Activated CD8-positive, alpha-beta T cell treated with anti-CD3 and anti-CD28 coated beads for 36 hours (primary cell): Measurements from ENCODE around the gene NEURL1. TPM values are rescaled to one million over a fixed set of nuclear protein-coding genes. Genes with fewer than 3 reads are reported as not detected.

ENCODE experiments used
- ATAC-seq: fragments of 200-7000 bp; cut with Tn5 transposase; one replicate; pipeline ENCODE4 v1.10.0; 2021; ENCODE audit warnings: mild to moderate bottlenecking, moderate library complexity
- CTCF ChIA-PET: fragments of 350-600 bp; sonication (Branson Sonifier 250); formaldehyde crosslinking; loops from one replicate; lab custom pipeline; 2021; ENCODE audit warnings: antibody characterized with exemption; lab: Charles Lee
- POLR2A ChIA-PET: fragments of 350-600 bp; sonication (Branson Sonifier 250); formaldehyde crosslinking; loops from one replicate; lab custom pipeline; 2021; ENCODE audit warnings: antibody characterized with exemption; lab: Charles Lee
- DNase-seq: peaks from one replicate; pipeline ENCODE4 v3.0.0-alpha.2; 2020
- H3K27ac Mint-ChIP-seq: one replicate; pipeline ENCODE4 v1.8.0; 2021; ENCODE audit warnings: mild to moderate bottlenecking, mixed read lengths
- H3K27me3 Mint-ChIP-seq: one replicate; pipeline ENCODE4 v1.8.0; 2021; ENCODE audit warnings: mixed read lengths
- H3K36me3 Mint-ChIP-seq: one replicate; pipeline ENCODE4 v1.8.0; 2021; ENCODE audit warnings: low read depth, mixed read lengths
- H3K4me1 Mint-ChIP-seq: one replicate; pipeline ENCODE4 v1.8.0; 2021; ENCODE audit warnings: low read depth, mixed read lengths
- H3K4me3 Mint-ChIP-seq: one replicate; pipeline ENCODE4 v1.8.0; 2021; ENCODE audit warnings: mild to moderate bottlenecking, moderate library complexity, mixed read lengths
- H3K9me3 Mint-ChIP-seq: one replicate; pipeline ENCODE4 v1.8.0; 2021; ENCODE audit warnings: mixed read lengths
- intact Hi-C: fragments of 100-400 bp; cut with micrococcal nuclease; formaldehyde crosslinking; loops from one replicate; pipeline ENCODE4 v1.10.0; 2022
- total RNA-seq, 2 experiments: library from RNA; stranded (reverse); gene quantifications; one replicate each; pipeline ENCODE4 v1.2.3, GENCODE V29; 2021
- TF ChIP-seq, protein P1 (sequence below): fragments of 200-600 bp; IDR thresholded peaks from one replicate; pipeline ENCODE4 v1.8.0; 2022; ENCODE audit warnings: antibody characterized with exemption, mild to moderate bottlenecking

NEURL1 gene
- total RNA-seq, 2 experiments from 2014 or later, result 1.7 to 1.9 TPM

DNA sequence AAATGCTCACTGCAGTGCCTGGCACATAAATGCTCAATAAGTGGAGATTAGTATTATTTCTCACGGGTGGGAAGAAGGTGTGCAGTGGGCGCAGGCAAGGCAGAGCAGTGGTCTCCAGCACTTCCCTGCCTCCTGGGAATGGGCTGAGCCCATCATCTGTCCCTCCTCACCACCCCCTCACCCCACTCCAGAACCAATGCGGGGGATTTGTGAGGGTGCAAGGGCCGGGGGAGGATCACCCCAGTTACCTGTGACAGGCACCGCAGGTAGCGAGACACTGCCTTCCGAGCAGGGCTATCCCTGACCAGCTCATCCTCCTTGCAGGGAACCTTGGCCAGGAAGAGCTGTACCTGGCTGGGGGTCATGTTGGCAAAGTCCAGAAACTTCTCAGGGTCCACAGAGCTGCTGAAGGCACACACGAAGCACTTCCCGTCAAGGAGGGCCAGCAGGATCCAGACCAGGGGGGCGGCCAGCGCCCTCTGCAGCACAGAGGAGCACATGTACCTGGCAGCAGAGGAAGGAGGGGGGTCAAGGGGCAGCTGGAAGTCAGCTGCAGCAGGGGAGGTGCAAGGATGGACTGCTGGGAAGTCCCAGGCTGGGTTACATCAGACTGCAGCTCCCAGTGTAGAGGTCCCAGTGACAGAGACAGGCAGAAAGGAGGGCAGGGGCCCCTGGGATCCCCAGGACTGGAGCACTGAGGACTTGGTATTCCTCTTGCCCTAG is 17.3 kb upstream of the NEURL1 start:
- ATAC-seq (peak; percentile 61), DNase-seq (peak; percentile 53)
- Mint-ChIP-seq H3K36me3 (no peaks in the 10 kb centered on the region), H3K27me3 (no peaks in the 10 kb centered on the region), H3K9me3 (no peaks in the 10 kb centered on the region), H3K27ac (no peak overlapping the region), H3K4me1 (peaks cover 7% of the 10 kb centered on the region), H3K4me3 (no peak overlapping the region)
- CTCF ChIA-PET, result interaction anchor here (0.6 to 7.0 kb wide), 10 partner anchors 8 to 58 kb away, joined by 3 to 42 read pairs (median 3); no protein-coding TSS in a partner anchor
- intact Hi-C loops, result no loop called here
- TF ChIP-seq, protein P1, sequence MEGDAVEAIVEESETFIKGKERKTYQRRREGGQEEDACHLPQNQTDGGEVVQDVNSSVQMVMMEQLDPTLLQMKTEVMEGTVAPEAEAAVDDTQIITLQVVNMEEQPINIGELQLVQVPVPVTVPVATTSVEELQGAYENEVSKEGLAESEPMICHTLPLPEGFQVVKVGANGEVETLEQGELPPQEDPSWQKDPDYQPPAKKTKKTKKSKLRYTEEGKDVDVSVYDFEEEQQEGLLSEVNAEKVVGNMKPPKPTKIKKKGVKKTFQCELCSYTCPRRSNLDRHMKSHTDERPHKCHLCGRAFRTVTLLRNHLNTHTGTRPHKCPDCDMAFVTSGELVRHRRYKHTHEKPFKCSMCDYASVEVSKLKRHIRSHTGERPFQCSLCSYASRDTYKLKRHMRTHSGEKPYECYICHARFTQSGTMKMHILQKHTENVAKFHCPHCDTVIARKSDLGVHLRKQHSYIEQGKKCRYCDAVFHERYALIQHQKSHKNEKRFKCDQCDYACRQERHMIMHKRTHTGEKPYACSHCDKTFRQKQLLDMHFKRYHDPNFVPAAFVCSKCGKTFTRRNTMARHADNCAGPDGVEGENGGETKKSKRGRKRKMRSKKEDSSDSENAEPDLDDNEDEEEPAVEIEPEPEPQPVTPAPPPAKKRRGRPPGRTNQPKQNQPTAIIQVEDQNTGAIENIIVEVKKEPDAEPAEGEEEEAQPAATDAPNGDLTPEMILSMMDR, result peak; percentile 49
- POLR2A ChIA-PET, result interaction anchor here (1.0 kb wide), 1 partner anchor 16 kb away, joined by 3 read pairs; no protein-coding TSS in a partner anchor

DNA sequence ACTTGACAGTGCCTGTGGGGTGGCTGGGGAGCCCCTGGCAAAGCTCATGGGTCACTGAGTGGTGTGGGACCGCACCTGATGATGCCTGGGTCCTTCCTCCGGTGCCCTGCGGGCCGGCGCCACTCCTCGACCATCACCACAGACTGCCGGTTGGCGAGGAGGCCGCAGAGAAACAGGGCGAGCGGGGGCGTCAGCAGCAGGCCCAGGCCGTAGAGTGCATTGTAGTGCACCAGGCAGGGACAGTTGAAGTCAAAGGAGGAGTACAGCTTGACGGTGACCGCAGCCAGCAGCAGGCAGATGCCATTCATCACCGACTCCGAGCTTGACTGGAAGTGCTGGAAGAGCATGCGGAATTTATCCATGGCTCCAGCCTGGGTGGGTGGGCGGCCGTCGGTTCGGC is 14.8 kb upstream of the NEURL1 start:
- no peak overlapping the region for H3K27ac Mint-ChIP-seq
- H3K9me3 Mint-ChIP-seq, result no peaks in the 10 kb centered on the region
- TF ChIP-seq, protein P1, result no peak
- H3K27me3 Mint-ChIP-seq, result no peaks in the 10 kb centered on the region
- ATAC-seq (no peak), DNase-seq (no peak)
- no peaks in the 10 kb centered on the region for H3K36me3 Mint-ChIP-seq
- H3K4me1 Mint-ChIP-seq, result peaks cover 4% of the 10 kb centered on the region
- intact Hi-C loops, result no loop called here
- no peak overlapping the region for H3K4me3 Mint-ChIP-seq
- POLR2A ChIA-PET, result no interaction called here
- CTCF ChIA-PET, result interaction anchor here (1.3 to 1.7 kb wide), 2 partner anchors 10 to 83 kb away, joined by 3 to 4 read pairs; partner anchors contain the start of genes ATP5MK and PDCD11

DNA sequence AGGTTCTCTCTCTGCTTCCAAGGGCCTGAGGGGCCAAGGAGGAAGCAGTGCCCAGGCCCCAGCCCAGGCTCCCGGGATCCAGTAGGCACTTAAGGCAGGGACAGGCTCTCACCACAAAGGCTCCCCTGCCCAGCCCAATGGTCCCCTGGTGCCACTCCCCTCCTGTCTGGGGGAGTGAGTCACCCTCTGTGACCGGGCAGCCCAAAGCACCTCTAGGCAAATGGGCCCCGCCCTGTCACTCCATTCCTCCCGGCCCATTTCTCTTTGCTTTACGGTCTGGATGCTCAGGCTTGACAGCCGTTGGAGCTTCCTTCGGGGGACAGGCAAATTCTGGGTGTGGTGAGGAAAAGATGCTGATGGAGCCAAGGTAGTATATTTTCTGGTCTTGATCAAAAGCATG is 14.4 kb upstream of the NEURL1 start, which contains the start of gene CALHM3:
TSS of gene CALHM3 (minus strand) at position 106 of the 400 bp plus-strand sequence. CDS start 208 bp downstream, outside the sequence.
- H3K27ac Mint-ChIP-seq, result peak within 1 kb of the TSS; percentile 20
- no peak for ATAC-seq
- POLR2A ChIA-PET, result no interaction called here
- TF ChIP-seq, protein P1, result no peak
- H3K36me3 Mint-ChIP-seq, result no peaks in the 10 kb centered on the region
- intact Hi-C loops, result no loop called here
- CTCF ChIA-PET, result interaction anchor here (1.3 to 2.5 kb wide), 2 partner anchors 62 to 83 kb away, joined by 3 to 18 read pairs; partner anchors contain the start of genes ATP5MK and PDCD11
- DNase-seq, result no peak
- H3K27me3 Mint-ChIP-seq, result no peaks in the 10 kb centered on the region
- H3K4me1 Mint-ChIP-seq, result peaks cover 4% of the 10 kb centered on the region
- no peak within 1 kb of the TSS for H3K4me3 Mint-ChIP-seq
- no peaks in the 10 kb centered on the region for H3K9me3 Mint-ChIP-seq

DNA sequence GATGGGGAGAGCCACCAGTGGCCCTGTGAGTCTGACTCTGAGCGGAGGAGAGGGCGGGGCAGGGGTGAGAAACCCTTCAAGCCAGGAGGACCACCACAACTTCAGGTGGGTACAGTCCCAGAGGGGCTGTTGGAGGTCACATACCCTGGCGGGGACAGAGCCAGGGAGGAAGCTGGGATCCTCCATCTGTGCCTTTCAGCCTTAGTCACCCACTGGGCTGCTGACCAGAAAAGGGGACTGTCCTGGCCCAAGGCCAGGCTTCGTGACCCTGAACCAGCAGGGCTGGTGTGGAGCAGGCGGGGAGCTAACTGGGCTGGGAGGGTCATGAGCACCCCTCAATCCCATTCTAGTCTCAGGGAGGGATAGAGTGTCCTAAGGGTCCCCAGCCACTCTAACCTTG is 13.0 kb upstream of the NEURL1 start:
- Mint-ChIP-seq H3K4me3 (no peak overlapping the region), H3K27me3 (no peaks in the 10 kb centered on the region), H3K4me1 (peaks cover 4% of the 10 kb centered on the region), H3K9me3 (no peaks in the 10 kb centered on the region), H3K27ac (no peak overlapping the region), H3K36me3 (no peaks in the 10 kb centered on the region)
- TF ChIP-seq, protein P1, result no peak
- ChIA-PET POLR2A (interaction anchor here (0.5 to 1.2 kb wide), 2 partner anchors 10 to 30 kb away, joined by 3 to 5 read pairs; no protein-coding TSS in a partner anchor), CTCF (interaction anchor here (0.8 to 2.5 kb wide), 6 partner anchors 8 to 64 kb away, joined by 3 to 18 read pairs (median 6); partner anchors contain the start of gene CALHM2)
- intact Hi-C loops, result no loop called here
- DNase-seq (no peak), ATAC-seq (no peak)
